ENCODE results near the gene ACY1.
"Not testable (repeated sequence)": the region's sequence is repeated elsewhere in the genome, so short reads cannot be mapped to it uniquely, and the experiment has no call there.

ACY1 gene

GRCh38 chr3:52023101-52023770 is 39.9 kb downstream of the ACY1 start:
- DNase-seq = no peak

- no peak for DNase-seq
Measured at GRCh38 chr3:52023860-52024764, 40.8 kb downstream of the ACY1 start.

- DNase-seq = no peak
Measured at GRCh38 chr3:52024765-52025452, 41.6 kb downstream of the ACY1 start.

DNA sequence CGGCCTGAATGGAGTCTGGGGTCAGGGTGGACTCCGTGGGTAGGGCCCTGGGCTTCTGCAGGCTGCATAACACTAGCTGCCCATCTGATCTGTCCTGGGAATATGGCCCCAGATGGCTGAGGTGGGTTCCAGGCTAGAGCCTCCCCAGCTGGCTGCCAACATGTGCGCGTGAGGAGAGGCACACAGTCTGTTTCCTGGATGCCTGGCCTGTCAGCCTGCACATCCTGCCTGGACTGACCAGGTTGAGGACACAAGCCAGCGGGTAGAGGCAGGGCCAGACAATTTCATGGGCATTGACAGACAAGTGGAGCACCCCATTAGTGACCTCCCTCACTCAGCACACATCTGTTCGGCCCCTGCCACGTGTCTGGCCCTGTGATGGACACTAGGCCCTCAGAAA is 42.1 kb downstream of the ACY1 start:
- no peak for DNase-seq

DNA sequence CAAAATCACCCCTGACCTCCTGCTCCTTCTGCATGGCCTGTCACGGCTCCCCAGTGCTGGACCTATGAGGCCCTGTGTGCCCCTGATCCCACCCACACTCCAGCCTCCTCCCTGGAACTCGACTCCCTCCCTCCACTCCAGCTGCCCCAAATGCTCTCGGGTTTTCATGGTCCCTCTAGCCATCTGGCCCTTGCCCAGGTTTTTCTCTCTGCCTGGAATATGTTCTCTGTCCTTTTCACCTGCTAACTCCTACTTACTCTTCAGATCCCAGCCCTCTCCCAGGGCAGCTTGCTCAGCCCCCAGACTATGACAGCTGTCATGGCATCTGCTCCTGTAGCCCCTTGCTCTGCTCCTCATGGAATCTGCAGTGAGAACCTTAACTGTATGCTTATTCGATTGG is 42.7 kb downstream of the ACY1 start:
- DNase-seq = no peak

DNA sequence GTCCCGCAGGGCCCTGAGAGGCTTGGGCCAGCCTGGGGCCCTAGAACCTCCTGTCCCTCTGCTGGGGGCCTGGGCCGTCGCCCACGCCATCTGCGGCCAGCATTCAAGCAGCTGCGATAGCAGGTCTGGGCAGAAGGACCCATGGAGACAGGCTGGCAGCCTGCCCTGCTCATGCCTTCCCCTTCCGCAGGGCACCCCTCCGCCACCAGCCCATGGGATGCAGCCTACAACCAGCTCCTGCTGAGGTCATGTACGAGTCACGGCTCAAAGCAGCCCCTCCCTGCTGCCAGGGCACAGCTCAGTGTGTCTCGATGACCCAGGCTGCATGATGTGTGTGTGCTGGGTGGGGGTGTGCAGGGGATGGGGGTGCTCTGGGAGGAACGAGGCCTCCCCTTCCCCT is 45.2 kb downstream of the ACY1 start:
- peak in 55 of 56 donors; percentile 21 to 90 (median 73) for DNase-seq

DNA sequence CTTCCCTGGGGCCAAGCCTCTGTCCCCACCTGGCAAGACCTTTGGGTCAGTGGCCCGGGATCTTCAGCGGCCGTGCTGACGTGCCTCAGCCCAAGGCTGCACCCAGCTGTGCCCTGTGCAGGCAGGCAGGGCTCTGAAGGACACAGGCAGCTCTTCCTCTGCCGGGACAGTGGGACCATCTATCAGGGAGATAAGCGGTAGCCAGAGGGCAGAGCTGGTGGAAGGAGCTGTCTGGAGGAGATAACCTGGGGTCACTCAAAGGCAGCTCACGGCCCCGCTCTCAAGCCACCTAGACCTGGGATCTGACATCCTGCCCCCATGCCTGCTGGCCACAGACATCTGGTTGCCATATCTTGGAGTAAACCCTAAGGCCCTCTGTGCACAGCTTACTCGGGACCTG is 45.7 kb downstream of the ACY1 start:
- DNase-seq = peak in 1 of 56 donors; percentile 63

- DNase-seq = no peak
Measured at GRCh38 chr3:52029535-52029934, 46.2 kb downstream of the ACY1 start.

DNA sequence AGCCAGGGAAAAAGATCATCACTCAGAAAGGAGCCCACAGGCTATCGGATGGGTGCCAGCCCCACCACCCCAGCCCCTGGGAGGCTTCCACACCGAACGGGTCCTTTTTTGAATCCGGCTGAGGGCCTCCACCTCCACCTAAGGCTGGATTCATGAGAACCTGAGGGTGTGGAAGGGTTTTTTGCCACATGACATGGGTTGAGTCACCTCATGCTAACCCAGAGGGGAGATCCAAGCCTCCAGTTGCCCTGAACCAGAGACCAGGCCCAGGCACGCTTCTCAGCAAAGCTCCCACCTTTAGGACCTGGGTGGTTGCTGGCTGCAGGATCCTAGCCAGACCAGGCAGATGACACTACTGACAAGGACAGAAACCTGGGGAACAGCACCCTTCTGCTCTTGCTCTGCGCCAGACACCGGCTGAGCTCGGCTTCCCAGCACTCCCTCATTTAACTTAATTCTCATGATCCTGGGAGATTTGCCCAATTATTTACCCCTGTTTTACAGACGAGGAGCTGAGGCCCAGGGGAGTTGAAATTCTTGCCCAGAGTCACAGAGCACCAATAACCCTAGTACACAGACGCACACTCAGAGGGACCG is 47.5 kb downstream of the ACY1 start:
- no peak for DNase-seq

DNA sequence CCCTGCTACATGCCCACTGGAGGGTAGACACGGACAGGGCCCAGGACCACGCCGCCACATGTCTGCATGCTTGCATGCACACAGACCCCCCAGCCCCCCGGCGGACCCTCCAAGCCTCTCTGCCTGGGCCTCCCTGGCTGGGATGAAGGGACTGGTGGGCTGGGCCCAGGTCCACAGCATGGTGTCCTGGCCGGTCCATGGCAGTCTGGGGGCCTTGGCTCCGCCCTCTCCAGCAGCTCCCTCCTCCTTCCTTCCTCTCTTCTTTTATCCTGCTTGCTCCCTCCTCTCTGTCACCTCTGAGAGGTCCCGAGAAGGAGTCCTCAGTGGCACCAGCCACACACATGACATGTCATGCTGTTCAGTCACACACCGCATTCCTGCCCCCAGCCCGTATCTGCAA is 48.6 kb downstream of the ACY1 start:
- no peak for DNase-seq

DNA sequence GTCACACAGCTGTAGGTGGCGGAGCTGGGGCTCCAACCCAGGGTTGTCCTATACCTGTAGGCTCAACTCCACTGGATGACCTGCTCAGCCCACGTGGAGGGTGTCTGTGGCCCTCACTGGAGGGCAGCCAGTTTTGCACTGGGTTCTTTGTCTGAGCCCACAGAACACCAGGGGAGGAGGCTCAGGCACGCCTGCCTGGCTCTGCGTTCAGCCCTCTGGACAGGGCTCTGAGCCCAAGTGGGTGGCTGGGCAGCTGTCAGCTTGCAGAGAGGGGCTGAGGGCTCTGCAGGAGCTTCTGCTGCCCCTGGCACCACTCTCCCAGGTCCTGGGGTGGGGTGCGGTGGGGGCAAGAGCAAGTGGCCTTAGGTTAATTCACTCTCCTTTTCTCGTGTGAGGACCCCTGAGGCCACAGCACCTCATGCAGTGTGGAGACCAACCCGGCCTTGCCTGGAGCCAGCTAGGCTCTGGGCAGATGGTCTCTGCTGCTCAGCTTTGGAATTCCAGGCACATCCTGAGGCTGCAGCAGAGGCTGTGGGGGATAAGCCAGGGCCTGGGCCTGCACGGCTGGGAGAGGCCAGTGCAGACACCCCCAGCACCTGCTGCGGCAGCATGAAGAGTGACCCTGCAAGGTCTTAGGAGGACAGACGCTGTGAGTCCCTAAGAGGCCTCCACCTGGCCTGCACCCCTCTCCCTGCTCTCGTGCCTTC is 49.5 kb downstream of the ACY1 start:
- DNase-seq = peak in 27 of 56 donors; percentile 17 to 71 (median 51)

- not testable (repeated sequence) for DNase-seq
Measured at GRCh38 chr3:52033748-52034147, 50.4 kb downstream of the ACY1 start.

- no peak for DNase-seq
Measured at GRCh38 chr3:52034212-52034611, 50.9 kb downstream of the ACY1 start.

DNA sequence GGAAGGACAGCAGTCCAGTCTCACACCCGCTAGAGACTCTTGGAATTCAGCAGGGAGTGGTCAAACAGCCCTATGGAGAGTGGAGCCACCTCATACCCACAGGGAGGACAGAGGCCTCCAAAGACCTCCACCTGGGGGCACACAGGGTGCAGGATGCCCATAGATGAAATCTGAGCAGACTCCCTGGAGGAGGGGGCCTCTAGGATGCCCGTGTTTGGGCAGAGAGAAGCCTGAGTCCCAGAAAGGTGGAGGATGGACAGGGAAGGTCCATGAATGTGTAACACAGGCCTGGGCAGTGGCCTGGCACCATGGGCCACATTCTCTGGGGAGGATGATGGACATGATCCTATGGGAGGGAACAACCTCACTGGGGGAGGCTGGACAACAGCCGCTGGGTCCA is 51.3 kb downstream of the ACY1 start:
- no peak for DNase-seq

GRCh38 chr3:52036222-52036694 is 52.9 kb downstream of the ACY1 start:
- DNase-seq = no peak

GRCh38 chr3:52036829-52037228 is 53.5 kb downstream of the ACY1 start:
- no peak for DNase-seq

- no peak for DNase-seq
Measured at GRCh38 chr3:52037291-52037690, 54.0 kb downstream of the ACY1 start.

- DNase-seq = peak in 2 of 56 donors; percentile 31 to 50
Measured at GRCh38 chr3:52038227-52038626, 54.9 kb downstream of the ACY1 start.
